ENCODE measurements around the gene CAPN2.

CAPN2 gene

DNA sequence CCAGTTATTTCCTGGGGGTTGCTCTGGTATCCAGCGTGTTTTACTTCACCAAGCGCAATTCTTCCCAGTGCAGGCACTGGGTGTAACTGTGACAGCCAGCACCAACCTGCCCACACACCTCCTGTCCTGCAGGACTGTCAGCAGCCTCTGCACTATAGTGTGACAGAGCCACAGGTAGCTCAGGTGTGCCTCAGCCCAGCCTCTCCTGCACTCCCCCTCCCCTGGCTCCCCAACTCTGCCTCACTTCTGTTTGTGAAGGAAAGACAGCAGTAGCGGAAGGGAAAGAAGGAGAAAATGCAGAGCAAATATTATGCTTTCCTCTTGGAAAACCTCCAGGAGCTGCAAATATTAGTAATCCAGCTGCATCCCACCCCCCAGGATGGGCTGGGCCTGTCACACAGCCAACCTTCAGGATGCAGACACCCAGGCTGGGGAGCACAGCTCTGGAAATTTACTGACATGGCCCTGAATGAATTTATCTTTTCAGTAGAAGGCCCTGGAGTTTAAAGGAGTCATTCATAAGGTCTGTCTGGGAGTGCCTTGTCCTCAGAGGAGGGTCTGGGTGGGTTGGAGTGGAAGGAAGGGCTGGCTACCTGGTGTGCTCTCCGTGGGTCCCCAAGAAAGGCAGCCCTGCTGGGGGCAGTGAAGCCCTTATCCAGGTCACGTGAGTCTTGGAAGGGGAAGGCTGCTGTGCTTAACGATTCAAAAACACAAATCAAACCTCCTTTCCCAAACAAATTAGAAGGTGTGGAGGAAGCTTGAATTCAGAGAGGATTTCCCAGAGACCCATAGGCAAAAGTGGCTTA lies 20.9 kb downstream of the CAPN2 start:
- TF ChIP-seq GATA3 (IDR thresholded peaks at IDR 0.05; ENCODE audit: low read depth, low read length) (no peak), GATA2 (IDR thresholded peaks at IDR 0.05; ENCODE audit: low read depth, low read length) (no peak)

DNA sequence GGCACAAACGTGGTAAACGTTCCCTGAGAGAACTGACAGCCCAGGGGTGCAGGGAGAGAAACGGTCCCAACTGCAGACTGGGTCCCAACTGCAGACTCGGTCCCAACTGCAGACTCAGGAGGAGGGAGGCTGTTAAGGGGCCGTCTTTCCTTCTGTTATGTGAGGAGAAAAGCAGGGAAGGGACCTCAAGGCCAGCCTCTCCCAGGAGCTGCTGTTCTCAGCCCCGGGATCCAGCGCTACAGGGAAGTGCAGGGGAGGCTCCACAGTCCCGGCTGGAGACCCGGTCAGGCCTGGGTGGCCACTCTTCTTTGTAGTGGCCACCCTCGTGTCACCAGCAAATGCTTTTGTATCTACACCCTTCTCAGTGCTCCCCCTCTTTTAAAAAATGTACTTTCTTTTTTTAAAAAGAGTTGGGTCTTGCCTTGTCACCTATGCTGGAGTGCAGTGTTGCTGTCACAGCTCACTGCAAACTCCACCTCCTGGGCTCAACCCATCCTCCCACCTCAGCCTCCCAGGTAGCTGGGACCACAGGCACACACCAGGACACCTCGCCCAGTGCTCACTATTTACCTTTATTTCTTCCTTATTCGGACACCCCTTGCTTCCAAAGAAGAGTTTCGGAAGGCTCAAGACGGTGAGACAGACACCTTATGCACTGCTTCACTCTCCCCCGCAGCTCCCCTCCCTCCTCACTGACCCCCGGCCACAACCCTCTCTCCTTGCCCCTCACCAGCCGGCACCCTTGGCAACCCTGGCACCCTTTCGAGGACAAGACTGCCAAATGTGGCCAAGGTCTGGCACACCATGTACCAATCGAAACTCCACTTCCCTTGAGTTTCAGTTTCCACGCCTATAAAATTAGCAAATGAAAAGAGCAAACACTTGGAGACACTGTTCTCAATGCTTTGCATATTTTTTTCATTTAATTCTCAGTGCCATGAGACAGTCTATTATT lies 21.8 kb downstream of the CAPN2 start:
- no peak for TF ChIP-seq GATA2 (IDR thresholded peaks at IDR 0.05; ENCODE audit: low read depth, low read length)

DNA sequence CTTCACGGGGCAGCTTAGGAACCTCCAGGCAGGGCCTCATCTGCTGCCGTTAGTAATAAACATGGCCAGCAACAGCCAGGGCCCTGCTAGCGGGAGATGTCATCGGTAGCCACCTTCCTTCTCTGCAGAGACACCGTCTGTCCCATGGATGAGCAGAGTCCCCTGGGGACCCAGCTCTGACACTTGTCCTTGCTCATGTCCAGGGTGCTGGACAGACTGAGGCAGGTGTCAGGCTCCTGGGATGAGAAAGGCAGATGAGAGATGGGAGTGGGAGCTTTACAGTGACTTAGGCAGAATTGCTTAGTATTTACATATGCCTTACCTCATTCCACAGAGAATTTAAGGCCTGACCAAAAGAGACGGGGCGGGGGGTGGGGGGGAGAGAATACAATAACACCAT lies 25.0 kb downstream of the CAPN2 start:
- TF ChIP-seq GATA2 (IDR thresholded peaks at IDR 0.05; ENCODE audit: low read depth, low read length) = no peak

DNA sequence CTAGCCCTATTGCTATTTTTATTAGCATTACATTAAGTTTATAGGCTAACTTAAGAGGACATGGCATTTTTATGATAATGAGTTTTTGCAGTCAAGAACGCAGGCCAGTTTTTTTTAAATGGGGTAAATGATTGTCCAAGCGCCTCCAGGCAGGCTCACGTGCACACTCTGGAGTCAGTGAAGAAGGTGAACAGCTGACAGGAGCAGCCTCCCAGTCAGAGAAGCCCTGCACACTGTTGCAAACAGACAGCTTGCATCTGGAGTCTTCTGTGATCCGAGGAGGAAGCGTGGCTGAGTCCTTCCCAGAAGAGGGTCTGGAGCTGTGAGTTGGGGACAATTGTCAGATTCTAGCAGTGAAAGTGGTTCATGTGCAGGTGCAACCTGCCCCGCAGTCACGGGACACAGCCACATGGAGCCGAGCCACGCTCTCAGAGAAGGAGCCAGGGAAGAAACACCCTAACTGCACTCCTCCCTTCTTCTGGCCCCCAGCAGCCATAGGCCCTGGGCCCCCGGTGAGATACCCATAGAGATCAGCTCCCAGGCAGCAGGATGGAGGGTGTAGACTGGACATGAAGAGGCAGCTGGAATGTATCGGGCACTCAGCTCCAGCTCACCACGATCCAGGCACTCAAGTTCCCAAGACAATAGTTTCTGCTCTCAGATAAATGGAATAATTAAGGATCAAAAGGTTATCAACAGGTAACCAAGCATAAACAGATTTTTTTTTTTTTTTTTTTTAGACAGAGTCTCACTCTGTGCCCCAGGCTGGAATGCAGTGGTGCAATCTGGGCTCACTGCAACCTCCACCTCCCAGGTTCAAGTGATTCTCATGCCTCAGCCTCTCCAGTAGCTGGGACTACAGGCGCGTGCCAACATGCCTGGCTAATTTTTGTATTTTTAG lies 26.4 kb downstream of the CAPN2 start:
- no peak for TF ChIP-seq GATA3 (IDR thresholded peaks at IDR 0.05; ENCODE audit: low read depth, low read length)
- no peak for TF ChIP-seq GATA2 (IDR thresholded peaks at IDR 0.05; ENCODE audit: low read depth, low read length)

DNA sequence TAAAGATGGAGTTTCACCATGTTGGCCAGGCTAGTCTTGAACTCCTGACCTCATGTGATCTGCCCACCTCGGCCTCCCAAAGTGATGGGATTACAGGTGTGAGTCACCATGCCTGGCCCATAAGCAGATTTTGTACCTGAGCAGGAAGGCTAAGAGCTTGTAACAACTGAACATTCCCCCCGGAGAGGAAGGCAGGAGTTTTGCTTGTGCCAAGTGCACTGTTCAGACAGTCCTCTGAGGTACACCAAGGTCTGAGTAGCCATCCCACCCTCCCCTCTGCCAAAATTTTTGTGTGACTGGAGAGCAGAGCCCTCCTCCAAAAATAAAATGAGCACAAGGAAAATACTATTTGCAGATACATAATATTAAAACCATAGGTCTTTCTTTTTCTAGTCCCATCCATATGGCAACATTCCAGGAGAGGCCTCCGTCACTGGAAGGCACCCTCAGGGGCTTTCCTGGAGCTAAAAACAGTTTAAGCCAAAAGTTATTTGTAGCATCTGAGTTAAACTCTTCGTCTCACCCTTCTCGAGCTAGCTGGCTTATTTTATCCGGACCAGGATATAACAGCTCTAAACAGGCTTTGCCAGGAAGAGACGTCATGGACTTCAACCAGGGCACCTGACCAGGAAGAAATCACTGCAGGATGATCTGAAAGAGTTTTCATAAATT lies 27.2 kb downstream of the CAPN2 start:
- TF ChIP-seq GATA3 (IDR thresholded peaks at IDR 0.05; ENCODE audit: low read depth, low read length) (no peak), GATA2 (IDR thresholded peaks at IDR 0.05; ENCODE audit: low read depth, low read length) (no peak)

DNA sequence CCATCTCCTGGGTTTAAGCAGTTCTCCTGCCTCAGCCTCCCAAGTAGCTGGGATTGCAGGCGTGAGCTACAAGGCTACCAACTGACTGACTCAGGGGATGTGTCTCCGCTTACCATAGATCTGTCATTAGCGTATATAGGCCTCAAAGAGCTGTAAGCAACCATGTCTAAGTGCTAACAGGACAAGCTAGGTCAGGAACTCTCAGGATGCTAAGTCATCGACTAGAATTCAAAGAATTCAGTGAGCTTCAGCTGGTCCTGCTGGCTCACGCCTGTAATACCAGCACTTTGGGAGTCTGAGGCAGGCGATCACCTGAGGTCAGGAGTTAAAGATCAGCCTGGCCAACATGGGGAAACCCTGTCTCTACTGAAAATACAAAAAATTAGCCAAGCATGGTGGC lies 29.5 kb downstream of the CAPN2 start:
- TF ChIP-seq GATA3 (IDR thresholded peaks at IDR 0.05; ENCODE audit: low read depth, low read length) = no peak
- TF ChIP-seq GATA2 (IDR thresholded peaks at IDR 0.05; ENCODE audit: low read depth, low read length) = no peak

DNA sequence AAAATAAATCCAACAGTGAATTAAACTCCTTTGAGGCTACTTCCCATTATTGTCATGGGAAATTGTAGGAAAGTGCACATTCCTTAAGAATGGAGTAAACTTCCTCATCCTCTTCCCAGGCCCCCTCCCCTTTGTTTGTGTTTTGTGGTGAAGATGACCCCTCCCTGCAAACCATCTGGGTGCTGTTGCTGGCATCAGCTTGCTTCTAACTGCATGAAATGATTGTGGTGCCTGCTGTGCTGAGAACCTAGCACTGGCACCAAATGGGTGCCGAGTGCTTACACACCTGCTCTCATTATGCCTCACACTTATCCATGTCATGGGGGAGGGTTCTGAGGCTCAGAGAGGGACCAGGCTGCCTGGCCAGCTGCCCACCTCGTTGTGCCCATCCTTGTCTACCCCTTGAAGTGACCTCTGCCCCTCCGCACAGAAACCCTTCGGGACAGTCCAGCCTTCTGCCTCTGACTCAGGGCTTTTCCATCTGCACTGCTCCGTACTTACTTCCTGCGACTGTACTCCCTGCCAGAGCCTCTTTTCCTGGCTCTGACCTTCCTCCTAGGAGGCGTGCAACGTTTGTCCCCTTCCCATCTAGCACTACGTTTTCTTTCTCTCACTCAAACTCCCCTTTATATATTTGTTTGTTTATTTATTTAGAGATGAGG lies 30.6 kb downstream of the CAPN2 start:
- no peak for TF ChIP-seq GATA2 (IDR thresholded peaks at IDR 0.05; ENCODE audit: low read depth, low read length)
- no peak for TF ChIP-seq GATA3 (IDR thresholded peaks at IDR 0.05; ENCODE audit: low read depth, low read length)

DNA sequence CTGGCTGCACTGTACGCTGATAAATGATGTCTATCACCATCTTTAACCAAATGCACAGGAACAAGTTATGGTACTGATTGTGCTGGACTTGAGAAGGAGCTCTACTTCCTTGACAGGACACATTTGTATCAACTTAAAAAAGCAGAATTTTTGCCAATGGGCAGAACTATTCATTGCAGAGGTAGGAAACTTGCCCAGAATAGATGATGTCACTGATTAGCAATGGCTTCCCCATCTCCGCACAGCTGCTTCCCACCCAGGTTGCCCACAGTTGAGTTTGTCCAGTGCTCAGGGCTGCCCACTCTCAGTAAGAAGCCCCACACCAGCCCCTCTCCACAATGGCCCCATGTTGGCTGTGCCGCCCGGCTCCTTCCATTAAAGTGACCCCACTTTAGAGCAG lies 33.4 kb downstream of the CAPN2 start:
- TF ChIP-seq GATA2 (IDR thresholded peaks at IDR 0.05; ENCODE audit: low read depth, low read length) (no peak), GATA3 (IDR thresholded peaks at IDR 0.05; ENCODE audit: low read depth, low read length) (no peak)

DNA sequence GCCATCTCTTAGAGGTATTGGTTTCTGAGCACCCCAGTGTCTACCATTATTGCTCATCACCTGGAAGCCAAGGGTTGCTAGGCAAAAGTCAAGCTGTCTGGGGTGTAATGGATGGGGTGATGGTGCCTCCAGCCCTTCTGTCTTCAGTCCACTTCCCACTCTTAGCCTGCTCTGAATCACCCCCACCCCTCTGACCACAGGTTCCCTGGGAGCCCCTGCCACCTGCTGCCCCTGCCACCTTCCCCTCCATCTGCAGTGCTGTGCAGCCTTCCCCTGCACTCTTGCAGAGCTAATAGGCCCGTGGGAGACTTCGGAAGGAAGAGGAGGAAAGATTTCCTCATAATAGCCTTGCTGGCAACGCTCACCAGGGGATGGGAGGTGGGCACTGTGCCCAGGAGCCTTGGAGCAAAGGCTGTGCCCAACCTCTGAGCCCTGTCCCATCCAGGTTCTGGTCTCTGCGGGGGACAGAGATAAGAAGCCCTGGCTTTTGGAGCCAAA lies 35.5 kb downstream of the CAPN2 start:
- TF ChIP-seq GATA2 (IDR thresholded peaks at IDR 0.05; ENCODE audit: low read depth, low read length) (no peak), GATA3 (IDR thresholded peaks at IDR 0.05; ENCODE audit: low read depth, low read length) (no peak)

DNA sequence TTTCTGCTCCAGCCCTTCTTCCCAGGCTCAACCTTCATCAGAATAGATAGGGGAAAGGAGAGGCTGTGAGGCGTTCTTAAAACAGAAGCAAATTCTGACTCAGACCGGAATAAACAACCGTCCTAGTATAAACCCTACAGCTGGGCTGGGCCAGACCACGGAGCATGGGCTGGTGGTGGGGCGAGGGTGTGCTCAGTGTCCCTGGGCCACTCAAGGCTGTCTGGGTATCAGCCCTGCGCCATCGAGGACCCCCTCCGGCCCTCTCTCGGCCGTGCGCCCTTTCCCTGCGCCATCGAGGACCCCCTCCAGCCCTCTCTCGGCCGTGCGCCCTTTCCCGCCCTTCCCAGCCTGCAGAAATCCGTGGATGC lies 36.0 kb downstream of the CAPN2 start:
- TF ChIP-seq GATA2 (IDR thresholded peaks at IDR 0.05; ENCODE audit: low read depth, low read length) (no peak), GATA3 (IDR thresholded peaks at IDR 0.05; ENCODE audit: low read depth, low read length) (no peak)

DNA sequence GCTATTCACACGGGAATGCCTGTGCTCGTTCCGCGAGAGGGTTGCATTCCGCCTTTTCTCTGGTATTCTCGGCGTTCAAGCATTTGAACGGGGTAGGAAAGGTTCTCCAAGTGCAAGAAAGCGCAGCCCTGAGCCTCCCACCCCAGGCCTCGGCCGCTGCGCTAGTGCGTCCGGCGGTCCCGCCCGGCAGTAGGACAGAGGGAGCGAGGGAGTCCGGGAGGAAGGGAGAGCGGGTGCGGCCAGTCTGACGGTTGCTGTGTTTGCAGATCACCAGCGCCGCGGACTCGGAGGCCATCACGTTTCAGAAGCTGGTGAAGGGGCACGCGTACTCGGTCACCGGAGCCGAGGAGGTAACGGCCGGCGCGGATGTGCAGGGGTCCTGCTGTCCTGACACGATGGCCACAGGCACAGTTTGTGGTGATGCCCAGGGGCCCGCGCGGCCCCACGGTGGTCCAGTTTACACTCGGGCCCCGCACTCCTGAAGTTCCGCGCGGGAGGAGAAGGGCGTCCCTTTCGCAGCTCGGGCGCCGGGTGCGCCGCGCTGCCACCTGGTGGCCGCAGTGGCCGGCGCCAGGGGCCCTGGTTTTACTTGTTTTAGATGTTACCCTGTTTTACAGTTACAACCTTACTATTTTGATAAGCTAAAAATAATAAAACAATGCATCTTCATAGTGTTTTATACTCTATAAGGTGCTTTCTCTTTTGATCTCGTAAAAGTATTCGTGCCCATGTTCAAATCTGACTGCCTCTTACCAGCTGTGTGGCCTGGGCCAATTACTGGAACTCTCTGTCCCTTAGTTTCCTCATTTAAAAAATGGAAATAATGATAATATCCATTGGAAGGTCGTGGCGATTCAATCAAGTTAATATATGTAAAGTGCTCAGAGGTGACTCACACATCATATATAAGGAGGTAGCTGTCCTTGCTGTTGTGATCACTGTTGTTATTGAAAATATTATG lies 36.7 kb downstream of the CAPN2 start:
- no peak for TF ChIP-seq GATA2 (IDR thresholded peaks at IDR 0.05; ENCODE audit: low read depth, low read length)
- TF ChIP-seq GATA3 (IDR thresholded peaks at IDR 0.05; ENCODE audit: low read depth, low read length) = no peak

Measured in SH-SY5Y (cell line).